Muscle of arm (tissue), 12 donors: Measurements from ENCODE around the gene KIAA1217. TPM values are rescaled to one million over a fixed set of nuclear protein-coding genes. Genes with fewer than 3 reads are reported as not detected.

ENCODE experiments used
- DNase-seq: peaks from one replicate; pipeline ENCODE4 v3.0.0-alpha.2; 2013
- polyA plus RNA-seq, 12 donors: library from polyadenylated mRNA; unstranded; fragments of 120-200 nt; gene quantifications; one replicate each; pipeline ENCODE4 v1.2.1, GENCODE V29; 2013; ENCODE audit not compliant: insufficient read length in 12 of 12

Gene KIAA1217
- polyA plus RNA-seq, 12 donors, result 25.3 to 49.4 (median 40.3) TPM; not detected in 1

DNA sequence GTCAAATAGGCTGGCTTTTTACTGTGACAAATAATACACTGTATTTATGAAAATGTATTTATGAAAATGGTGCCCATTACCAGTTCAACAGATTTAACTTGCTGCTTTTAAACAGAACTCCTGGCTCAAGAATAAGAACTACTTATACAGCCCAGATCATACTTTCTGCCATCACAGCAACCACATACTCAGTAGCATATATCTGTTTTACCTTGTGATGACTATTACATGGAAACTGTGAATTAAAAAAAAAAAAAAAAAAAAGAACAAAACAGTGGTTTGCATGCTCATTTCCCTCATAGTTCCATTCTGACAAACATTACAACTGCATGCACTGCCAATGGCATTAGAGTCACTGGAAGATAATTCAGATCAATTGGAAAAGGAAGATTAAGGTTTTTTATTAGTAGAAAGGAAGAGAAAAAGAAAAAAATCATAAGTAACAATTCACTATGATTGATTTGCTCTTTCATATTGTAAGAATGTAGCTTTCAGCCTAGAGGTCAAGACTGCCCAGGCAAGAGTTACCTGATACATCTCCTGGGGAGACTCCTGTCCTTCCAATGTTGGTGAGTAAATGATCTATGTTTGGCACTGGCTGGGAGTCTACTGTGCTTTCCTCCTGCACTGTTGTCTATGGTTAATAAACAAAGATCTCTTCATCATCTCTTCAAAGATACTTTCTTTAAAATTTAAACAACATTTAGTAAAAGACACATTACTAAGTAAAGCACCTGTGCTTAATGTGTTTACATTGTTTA lies 381.9 kb downstream of the KIAA1217 start:
- DNase-seq, result no peak

GRCh38 chr10:24596217-24596930 lies 387.4 kb downstream of the KIAA1217 start:
- DNase-seq, result no peak

GRCh38 chr10:24597426-24597825 lies 388.5 kb downstream of the KIAA1217 start:
- DNase-seq, result no peak
